Sigmoid colon (tissue), 7 donors: Measurements from ENCODE around the gene NCOA4. TPM values are rescaled to one million over a fixed set of nuclear protein-coding genes. Genes with fewer than 3 reads are reported as not detected.

Source experiments
- DNase-seq: peaks from one replicate; pipeline ENCODE4 v3.0.0-alpha.2; 2019
- H3K27ac ChIP-seq, 4 donors: fragments of 200-600 bp; sonication (generic); one replicate each; pipeline ENCODE4 v1.5.1; 2016 to 2019; ENCODE audit warnings: mild to moderate bottlenecking in 1 of 4
- H3K27me3 ChIP-seq, 3 donors: fragments of 200-600 bp; sonication (generic); one replicate each; pipeline ENCODE4 v1.5.1; 2019; ENCODE audit warnings: mild to moderate bottlenecking in 1 of 3
- H3K36me3 ChIP-seq, 4 donors: fragments of 200-600 bp; sonication (generic); one replicate each; pipeline ENCODE4 v1.5.1; 2016 to 2019
- H3K4me1 ChIP-seq, 4 donors: fragments of 200-600 bp; sonication (generic); one replicate each; pipeline ENCODE4 v1.5.1; 2017 to 2019
- H3K4me3 ChIP-seq, 4 donors: fragments of 200-600 bp; sonication (generic); one replicate each; pipeline ENCODE4 v1.5.1; 2017 to 2019; ENCODE audit warnings: mild to moderate bottlenecking in 2 of 4, moderate library complexity in 1 of 4
- H3K9me3 ChIP-seq, 4 donors: fragments of 200-600 bp in 3 of 4; sonication (generic) in 3 of 4; one replicate each; pipeline versions ENCODE4 v1.5.1 to v1.6.1; 2013 to 2019
- CTCF ChIP-seq, 4 experiments: fragments of 450-650 bp in 3 of 4; fragments of 200-600 bp in 1 of 4; IDR thresholded peaks; one replicate each; pipeline ENCODE4 v1.5.1; 2016 to 2019; ENCODE audit warnings: antibody characterized with exemption in 4 of 4, mild to moderate bottlenecking in 3 of 4, moderate library complexity in 2 of 4
- EP300 ChIP-seq, 4 donors: sonication (generic); formaldehyde crosslinking; IDR thresholded peaks; one replicate each; pipeline ENCODE4 v1.6.1; 2017; ENCODE audit warnings: antibody characterized with exemption in 4 of 4
- POLR2A ChIP-seq, 2 donors: fragments of 450-650 bp; IDR thresholded peaks; one replicate each; pipeline ENCODE4 v1.6.1; 2016; ENCODE audit warnings: antibody characterized with exemption in 2 of 2, mild to moderate bottlenecking in 2 of 2, moderate library complexity in 2 of 2
- POLR2AphosphoS5 ChIP-seq, 4 donors: sonication (generic); formaldehyde crosslinking; IDR thresholded peaks; one replicate each; pipeline ENCODE4 v1.6.1; 2017; ENCODE audit warnings: antibody characterized with exemption in 4 of 4
- WGBS, 2 donors: extraction: QIAGEN DNeasy Blood & Tissue Kit; methylation state at CpG; one replicate each; pipeline ENCODE4 v1.1.7; 2013; 5-methylcytosine and 5-hydroxymethylcytosine counted together
- intact Hi-C: fragments of 100-400 bp; cut with DNase I; formaldehyde crosslinking; loops from one replicate; pipeline ENCODE4 v1.15.1; 2023
- polyA plus RNA-seq, 3 donors: library from polyadenylated mRNA; stranded (reverse); fragments of 200-250 nt; gene quantifications; one replicate each; pipeline ENCODE4 v1.2.3, GENCODE V29; 2013
- total RNA-seq, 4 donors: library from RNA; depleted of rRNA; stranded (reverse); fragments of >200 nt; gene quantifications; one replicate each; pipeline ENCODE4 v1.1.0, GENCODE V29; 2016
- donor health status: healthy with polysubstance abuse.
- donor health status: Bipolar disorder and iron deficiency.
- donor health status: healthy.

The NCOA4 gene
- total and polyA plus RNA-seq, 7 donors: 82.6 to 192 (median 149) TPM

GRCh38 chr10:46014206-46014605 lies 16.2 kb downstream of the NCOA4 start:
- Histone ChIP-seq H3K27me3 (no peaks in the 10 kb centered on the region), H3K27ac (no peak overlapping the region), H3K9me3 (no peaks in the 10 kb centered on the region), H3K36me3 (peaks cover 18 to 72% (median 42%) of the 10 kb centered on the region in 4 donors), H3K4me3 (no peak overlapping the region), H3K4me1 (peaks cover 0 to 26% (median 12%) of the 10 kb centered on the region in 4 donors)
- 79 to 85% methylated on average over 5 of the region's 5 CpGs for WGBS, 2 donors
- intact Hi-C loops: no loop called here
- no peak for DNase-seq
- TF ChIP-seq CTCF (IDR thresholded peaks at IDR 0.05) (no peak), POLR2A (IDR thresholded peaks at IDR 0.05) (no peak), POLR2AphosphoS5 (IDR thresholded peaks at IDR 0.05) (no peak), EP300 (IDR thresholded peaks at IDR 0.05) (no peak)

GRCh38 chr10:46012746-46013145 lies 17.7 kb downstream of the NCOA4 start:
- H3K4me1 ChIP-seq: peaks cover 0 to 12% (median 1%) of the 10 kb centered on the region in 4 donors
- H3K36me3 ChIP-seq: peaks cover 26 to 86% (median 56%) of the 10 kb centered on the region in 4 donors
- no peaks in the 10 kb centered on the region for H3K27me3 ChIP-seq
- 90 to 93% methylated on average over 3 of the region's 3 CpGs for WGBS, 2 donors
- H3K27ac ChIP-seq: no peak overlapping the region
- intact Hi-C loops: no loop called here
- DNase-seq: no peak
- H3K9me3 ChIP-seq: no peaks in the 10 kb centered on the region
- no peak for TF ChIP-seq POLR2A (IDR thresholded peaks at IDR 0.05)
- TF ChIP-seq EP300 (IDR thresholded peaks at IDR 0.05): no peak
- no peak for TF ChIP-seq POLR2AphosphoS5 (IDR thresholded peaks at IDR 0.05)
- TF ChIP-seq CTCF (IDR thresholded peaks at IDR 0.05): no peak
- no peak overlapping the region for H3K4me3 ChIP-seq

DNA sequence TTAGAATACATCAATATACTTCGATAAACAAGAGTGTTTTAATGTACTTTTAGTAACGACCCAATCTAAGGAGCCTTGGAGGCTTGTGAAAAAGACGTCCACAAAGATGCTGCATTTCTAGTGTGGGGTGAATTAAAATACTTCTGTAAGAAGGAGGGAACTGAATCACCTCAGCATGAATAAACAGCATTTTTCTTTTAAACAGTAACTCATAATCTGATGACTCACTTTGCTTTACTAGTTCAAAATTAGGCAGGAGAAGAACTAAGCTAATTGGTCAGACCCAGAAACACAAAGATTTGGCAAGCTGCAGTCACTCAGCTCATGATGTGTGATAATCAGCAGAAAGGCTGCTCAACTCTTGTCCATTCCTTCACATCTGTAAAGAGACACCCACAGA lies 24.2 kb downstream of the NCOA4 start:
- H3K36me3 ChIP-seq: peaks cover 33 to 100% (median 68%) of the 10 kb centered on the region in 4 donors
- TF ChIP-seq CTCF (IDR thresholded peaks at IDR 0.05): no peak
- no peak for TF ChIP-seq POLR2AphosphoS5 (IDR thresholded peaks at IDR 0.05)
- TF ChIP-seq EP300 (IDR thresholded peaks at IDR 0.05): no peak
- TF ChIP-seq POLR2A (IDR thresholded peaks at IDR 0.05): no peak
- WGBS, 2 donors: 64 to 85% methylated on average over 3 of the region's 3 CpGs
- no peaks in the 10 kb centered on the region for H3K27me3 ChIP-seq
- H3K27ac ChIP-seq: no peak overlapping the region
- peaks cover 0 to 9% (median 3%) of the 10 kb centered on the region in 4 donors for H3K4me1 ChIP-seq
- H3K4me3 ChIP-seq: no peak overlapping the region
- no peaks in the 10 kb centered on the region for H3K9me3 ChIP-seq
- no peak for DNase-seq
- intact Hi-C loops: no loop called here

GRCh38 chr10:46005383-46005782 lies 25.0 kb downstream of the NCOA4 start:
- no peaks in the 10 kb centered on the region for H3K27me3 ChIP-seq
- no peak for DNase-seq
- TF ChIP-seq POLR2AphosphoS5 (IDR thresholded peaks at IDR 0.05) (no peak), CTCF (IDR thresholded peaks at IDR 0.05) (no peak), EP300 (IDR thresholded peaks at IDR 0.05) (no peak)
- no peaks in the 10 kb centered on the region for H3K9me3 ChIP-seq
- H3K4me1 ChIP-seq: peaks cover 0 to 9% (median 3%) of the 10 kb centered on the region in 4 donors
- intact Hi-C loops: no loop called here
- H3K27ac ChIP-seq: no peak overlapping the region
- peaks cover 25 to 100% (median 61%) of the 10 kb centered on the region in 4 donors for H3K36me3 ChIP-seq
- H3K4me3 ChIP-seq: no peak overlapping the region
- 72 to 85% methylated on average over 4 of the region's 4 CpGs for WGBS, 2 donors

GRCh38 chr10:46004963-46005362 lies 25.5 kb downstream of the NCOA4 start:
- TF ChIP-seq POLR2AphosphoS5 (IDR thresholded peaks at IDR 0.05) (no peak), EP300 (IDR thresholded peaks at IDR 0.05) (no peak), CTCF (IDR thresholded peaks at IDR 0.05) (no peak), POLR2A (IDR thresholded peaks at IDR 0.05) (no peak)
- no peaks in the 10 kb centered on the region for H3K27me3 ChIP-seq
- WGBS, 2 donors: 96 to 97% methylated on average over 2 of the region's 2 CpGs
- intact Hi-C loops: no loop called here
- H3K4me1 ChIP-seq: peaks cover 0 to 9% (median 3%) of the 10 kb centered on the region in 4 donors
- H3K9me3 ChIP-seq: no peaks in the 10 kb centered on the region
- peaks cover 22 to 100% (median 58%) of the 10 kb centered on the region in 4 donors for H3K36me3 ChIP-seq
- H3K4me3 ChIP-seq: no peak overlapping the region
- no peak overlapping the region for H3K27ac ChIP-seq
- DNase-seq: no peak
